G401 (cell line): Measurements from ENCODE around the gene PARK7. TPM values are rescaled to one million over a fixed set of nuclear protein-coding genes. Genes with fewer than 3 reads are reported as not detected.
A peak's percentile ranks its signal among the peaks of the same experiment; 100 is the strongest.
"Not testable (repeated sequence)": the region's sequence is repeated elsewhere in the genome, so short reads cannot be mapped to it uniquely, and the experiment has no call there.

ENCODE experiments used
- DNase-seq: peaks from one replicate; pipeline ENCODE4 v3.0.0-alpha.2; 2015; ENCODE audit warnings: low spot score
- in situ Hi-C: cut with HindIII; loops from 2 replicates; pipeline ENCODE4 v1.10.0; 2016; ENCODE audit warnings: low sequenced_read_pairs, mixed read lengths
- total RNA-seq: library from RNA; depleted of rRNA; stranded (reverse); fragments of >200 nt; shearing (Covaris generic); gene quantifications from 2 replicates; pipeline ENCODE4 v1.2.3, GENCODE V29; 2014

The PARK7 gene
- total RNA-seq, 1 experiment from 2014 or later = 487 TPM

DNA sequence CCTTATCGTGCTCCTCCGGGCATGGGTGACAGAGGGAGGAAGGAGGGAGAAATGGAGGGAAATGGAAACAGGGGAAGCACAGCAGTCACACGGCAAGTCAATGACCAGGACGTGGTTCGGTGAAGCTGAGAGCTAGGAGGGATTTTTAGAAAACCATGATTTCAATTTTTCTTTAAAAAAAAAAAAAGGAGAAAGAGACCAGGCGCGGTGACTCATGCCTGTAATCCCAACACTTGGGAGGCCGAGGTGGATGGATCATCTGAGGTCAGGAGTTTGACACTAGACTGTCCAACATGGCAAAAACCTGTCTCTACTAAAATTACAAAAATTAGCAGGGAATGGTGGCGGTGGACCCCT lies 20.1 kb upstream of the PARK7 start:
- no peak for DNase-seq
- in situ Hi-C loops = no loop called here

DNA sequence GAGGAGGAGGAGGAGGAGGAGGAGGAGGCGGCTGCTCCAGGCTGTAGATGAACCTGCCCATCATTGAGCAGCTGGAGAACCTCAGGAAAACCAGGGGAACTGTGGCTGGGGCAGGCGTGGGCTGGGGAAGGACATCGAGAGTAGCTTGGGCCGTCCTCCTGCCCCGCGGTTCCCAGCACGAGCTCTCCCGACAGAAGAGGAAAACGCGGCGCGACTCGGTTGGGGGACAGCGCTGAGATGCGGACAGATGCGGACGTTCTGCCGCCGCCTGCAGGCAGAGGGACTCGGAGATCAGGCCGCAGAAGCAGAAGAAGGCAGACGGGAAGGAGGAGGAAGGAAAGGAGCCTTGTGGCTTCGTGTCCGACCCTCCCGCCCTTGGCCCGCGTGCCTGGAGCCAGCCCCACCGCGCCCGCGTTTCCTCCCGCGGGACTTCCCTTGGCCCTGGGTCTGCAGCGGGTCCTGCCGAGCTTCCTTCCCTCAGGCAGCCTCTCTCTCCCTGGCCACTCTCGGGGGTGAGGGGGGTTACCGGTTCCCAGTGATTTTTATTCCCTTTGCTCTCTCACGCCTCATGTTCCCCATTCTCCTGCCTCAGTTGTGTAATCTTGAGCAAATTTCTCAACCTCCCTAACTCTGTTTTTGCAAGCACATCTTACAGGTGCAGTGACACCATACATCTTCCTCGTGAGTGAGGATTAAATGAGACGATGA lies 19.1 kb upstream of the PARK7 start:
- in situ Hi-C loops = no loop called here
- DNase-seq = peak; percentile 22

DNA sequence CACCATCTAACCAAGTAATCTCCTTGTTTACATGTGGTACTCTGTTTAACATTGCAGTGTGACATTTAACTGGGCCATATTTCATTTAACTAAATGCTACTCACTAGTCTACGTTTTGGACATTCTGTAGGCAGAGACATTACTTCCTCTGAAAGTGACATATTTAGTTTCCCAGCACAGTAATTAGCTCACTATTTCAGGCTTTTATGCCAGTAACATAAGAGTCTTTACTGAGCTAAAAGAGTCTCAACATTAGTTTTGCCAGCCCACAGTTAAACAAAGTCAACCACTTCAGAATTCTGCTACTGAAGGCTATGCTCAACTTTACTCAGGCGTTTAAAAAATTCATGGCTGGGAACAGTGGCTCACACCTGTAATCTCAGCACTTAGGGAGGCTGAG lies 18.3 kb upstream of the PARK7 start:
- in situ Hi-C loops = no loop called here

DNA sequence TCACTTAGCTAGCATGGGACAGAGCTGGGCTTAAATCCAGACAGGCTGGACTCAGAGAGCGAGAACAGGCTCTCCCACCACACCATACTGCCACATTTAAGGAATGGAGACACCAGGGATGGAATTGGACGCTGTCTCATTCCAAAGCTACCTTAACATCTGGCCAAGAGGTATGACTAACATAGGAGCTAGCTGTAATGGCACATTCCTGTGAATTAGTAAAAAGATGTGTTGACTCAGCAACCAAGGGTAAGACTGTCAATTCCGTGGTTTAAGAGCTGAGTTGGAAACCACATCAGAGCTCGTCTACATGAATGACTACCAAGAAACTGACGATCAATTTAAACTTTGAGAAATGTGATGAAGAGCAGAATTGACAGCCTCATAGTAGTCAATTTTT lies 12.6 kb upstream of the PARK7 start:
- DNase-seq = no peak
- in situ Hi-C loops = no loop called here

More for the DNA sequence above, 18.3 kb upstream of the PARK7 start:
- no peak for DNase-seq

DNA sequence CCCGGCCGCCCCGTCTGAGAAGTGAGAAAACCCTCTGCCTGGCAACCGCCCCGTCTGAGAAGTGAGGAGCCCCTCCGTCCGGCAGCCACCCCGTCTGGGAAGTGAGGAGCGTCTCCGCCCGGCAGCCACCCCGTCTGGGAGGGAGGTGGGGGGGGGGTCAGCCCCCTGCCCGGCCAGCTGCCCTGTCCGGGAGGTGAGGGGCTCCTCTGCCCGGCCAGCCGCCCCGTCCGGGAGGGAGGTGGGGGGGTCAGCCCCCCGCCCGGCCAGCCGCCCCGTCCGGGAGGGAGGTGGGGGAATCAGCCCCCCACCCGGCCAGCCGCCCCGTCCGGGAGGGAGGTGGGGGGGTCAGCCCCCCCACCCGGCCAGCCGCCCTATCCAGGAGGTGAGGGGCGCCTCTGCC lies 8.7 kb upstream of the PARK7 start:
- in situ Hi-C loops, DNase-seq: not testable (repeated sequence)

DNA sequence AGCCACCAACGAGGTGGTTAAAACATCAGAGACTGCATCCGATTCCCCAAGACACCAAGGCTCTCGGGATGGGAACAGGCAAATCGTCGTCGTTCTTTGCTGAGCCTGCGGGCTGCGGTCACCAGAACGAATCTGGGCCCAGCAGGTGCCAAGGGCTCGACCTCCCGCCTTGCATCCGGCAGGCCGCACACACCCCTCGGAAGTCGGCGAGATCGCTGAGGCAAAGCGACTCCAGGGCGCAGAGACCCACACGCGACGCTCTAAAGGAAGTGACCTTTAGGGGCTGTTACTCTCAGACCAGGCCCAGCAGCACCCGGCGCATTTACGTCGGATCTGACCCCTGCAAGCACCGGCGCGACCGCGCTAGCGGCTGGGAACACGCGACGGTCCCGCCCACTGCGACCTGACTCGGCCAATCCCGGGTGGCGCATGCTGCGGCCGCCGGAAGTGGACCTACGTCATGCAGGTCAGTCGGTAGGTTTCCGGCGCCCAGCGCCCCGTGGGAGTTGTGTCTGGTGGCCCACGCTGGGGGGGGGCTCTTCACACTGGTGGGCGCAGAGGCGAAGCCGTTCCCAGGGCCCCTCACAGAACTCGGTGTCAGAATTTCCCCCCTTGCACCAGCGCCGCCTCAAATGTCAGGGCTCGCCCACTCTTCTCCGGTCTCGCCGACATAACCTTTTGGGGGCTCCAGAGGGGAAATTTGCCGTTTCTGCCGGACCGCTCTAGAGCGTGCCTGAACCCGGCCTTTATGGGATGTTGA lies 7.5 kb upstream of the PARK7 start:
- peak; percentile 94 for DNase-seq
- in situ Hi-C loops = no loop called here

DNA sequence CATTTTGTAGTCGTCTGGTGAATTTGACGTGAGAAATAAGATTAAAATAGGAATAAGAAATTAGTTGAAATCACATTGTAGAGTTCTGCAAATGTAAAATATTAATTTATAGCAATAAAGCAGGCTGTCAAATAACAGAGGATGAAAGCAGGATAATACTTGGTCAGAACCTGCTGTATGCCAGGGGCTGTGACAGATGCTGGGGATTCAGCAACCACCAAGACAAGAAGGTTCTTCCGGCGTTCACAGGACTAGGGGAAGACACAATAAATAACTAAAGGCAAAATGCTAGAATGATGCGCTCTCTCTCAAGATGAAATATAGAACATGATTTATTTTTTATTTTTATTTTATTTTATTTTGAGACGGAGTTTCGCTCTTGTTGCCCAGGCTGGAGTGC lies 6.8 kb upstream of the PARK7 start:
- in situ Hi-C loops = no loop called here
- DNase-seq = no peak

DNA sequence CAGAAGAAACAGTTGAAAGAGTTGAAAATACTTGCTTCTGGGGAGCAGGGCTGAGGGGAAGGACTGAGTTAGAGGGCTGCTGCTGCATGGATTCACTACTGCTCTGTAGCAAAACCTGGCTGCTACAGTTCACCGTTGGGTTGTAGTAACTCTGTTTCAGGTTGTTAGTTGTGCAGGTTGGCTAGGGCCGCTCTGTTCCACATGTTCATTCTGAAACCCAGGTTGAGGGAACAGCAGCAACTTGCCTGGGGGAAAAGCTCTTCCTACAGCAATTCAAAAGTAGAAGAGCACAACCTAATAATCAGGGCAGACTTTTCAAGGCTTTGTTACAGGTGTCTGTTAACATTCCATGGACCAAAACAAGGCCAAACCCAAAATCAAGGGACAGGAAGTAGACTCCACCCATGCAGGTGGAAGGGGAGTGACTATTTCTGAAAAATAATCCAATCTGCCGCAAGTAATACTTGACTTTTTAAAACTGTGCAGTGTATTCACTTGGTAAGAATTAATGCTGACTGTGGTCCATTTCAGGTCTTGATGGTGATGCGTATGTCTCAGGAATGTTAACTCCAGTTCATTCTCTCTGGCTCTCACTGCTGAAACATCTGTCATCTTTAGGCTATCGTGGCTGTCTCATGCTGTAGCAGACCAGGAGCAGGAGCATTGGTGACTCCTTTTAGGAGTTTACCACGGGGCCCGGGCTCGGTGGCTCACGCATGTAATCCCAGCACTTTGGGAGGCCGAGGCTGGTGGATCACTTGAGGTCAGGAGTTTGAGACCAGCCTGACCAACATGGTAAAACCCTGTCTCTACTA lies 5.1 kb upstream of the PARK7 start:
- in situ Hi-C loops = no loop called here

DNA sequence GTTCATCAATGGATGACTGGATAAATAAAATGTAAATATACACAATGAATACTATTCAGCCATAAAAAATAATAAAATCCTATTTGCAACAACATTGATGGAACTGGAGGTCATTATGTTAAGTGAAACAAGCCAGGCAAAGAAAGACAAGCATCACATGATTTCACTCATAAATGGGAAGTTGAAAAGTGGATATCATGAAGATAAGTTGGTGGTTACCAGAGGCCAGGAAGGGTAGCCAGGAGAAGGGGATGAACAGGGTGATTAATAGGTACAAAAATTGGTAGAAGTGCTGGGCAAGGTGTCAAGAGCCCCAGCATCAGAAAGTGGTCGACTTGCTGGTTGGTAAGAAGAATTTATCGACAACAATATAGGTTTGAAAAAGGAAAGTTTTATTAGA lies 1.3 kb upstream of the PARK7 start:
- DNase-seq = no peak
- in situ Hi-C loops = no loop called here

More for the DNA sequence above, 5.1 kb upstream of the PARK7 start:
- DNase-seq = no peak

DNA sequence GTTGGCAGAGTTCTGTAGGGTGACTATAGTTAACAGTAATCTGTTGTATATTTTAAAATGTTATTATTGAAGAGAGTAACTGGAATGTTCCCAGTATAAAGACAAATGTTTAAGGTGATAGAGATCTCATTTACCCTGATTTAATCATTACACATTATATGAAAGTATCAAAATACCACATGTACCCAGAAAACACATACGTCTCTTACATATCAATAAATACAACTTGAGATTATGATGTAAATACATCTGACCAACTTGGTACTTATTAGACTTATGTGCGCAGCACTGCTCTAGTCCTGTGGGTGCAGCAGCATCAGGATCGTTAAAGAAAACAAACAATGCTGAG lies 670 bp upstream of the PARK7 start:
- in situ Hi-C loops = no loop called here
- no peak for DNase-seq

DNA sequence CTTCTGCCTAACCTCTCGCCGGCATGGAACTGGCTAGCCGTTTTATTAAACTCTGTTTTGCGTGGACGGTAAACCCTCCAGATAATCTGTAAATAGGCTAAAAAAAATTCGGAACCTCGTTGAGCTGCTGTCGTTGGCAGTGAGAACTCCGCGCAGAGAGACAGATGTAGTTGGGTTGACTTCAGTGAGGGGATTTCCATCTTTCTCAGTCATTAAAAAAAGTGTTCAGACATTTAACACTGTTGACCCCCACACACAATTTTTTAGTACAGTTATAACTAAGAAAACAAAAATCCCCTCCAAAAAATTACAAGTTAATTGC lies 464 bp downstream of the PARK7 start:
- in situ Hi-C loops = no loop called here
- DNase-seq = no peak

DNA sequence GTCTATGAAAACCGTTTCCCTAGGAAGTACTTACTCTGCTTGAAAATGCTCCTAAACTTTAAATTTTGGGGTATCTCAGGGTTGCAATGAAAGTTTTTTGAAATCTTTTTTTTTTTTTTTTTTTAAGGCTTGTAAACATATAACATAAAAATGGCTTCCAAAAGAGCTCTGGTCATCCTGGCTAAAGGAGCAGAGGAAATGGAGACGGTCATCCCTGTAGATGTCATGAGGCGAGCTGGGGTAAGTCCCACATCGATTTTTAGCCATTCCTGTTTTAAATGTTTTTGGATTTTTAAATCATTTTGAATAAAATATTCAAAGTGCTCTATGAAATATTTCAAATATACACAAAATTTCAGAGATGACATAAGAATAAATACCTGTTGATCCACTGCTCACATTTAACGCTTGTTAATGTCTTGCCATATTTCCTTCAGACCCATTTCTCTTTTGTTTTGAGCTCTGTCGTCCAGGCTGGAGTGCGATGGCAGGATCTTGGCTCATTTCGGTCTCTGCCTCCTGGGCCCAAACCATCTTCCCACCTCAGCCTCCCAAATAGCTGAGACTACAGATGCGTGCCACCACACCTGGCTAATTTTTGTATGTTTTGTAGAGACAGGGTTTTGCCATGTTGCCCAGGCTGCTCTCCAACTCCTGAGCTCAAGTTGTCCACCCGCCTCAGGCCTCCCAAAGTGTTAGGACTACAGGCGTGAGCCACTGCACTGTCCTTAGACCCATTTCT lies 1.3 kb downstream of the PARK7 start:
- in situ Hi-C loops = no loop called here
- no peak for DNase-seq

DNA sequence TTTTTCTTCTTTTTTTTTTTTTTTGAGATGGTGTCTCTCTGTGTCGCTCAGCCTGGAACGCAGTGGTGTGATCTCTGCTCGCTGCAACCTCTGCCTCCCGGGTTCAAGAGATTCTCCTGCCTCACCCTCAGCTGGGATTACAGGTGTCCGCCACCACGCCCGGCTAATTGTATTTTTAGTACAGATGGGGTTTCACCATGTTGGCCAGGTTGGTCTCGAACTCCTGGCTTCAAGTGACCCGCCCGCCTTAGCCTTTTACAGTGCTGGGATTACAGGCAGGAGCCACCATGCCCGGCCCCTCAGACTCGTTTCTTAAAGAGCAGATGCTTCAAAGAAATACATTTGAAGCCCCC lies 1.8 kb downstream of the PARK7 start:
- in situ Hi-C loops, DNase-seq: not testable (repeated sequence)

DNA sequence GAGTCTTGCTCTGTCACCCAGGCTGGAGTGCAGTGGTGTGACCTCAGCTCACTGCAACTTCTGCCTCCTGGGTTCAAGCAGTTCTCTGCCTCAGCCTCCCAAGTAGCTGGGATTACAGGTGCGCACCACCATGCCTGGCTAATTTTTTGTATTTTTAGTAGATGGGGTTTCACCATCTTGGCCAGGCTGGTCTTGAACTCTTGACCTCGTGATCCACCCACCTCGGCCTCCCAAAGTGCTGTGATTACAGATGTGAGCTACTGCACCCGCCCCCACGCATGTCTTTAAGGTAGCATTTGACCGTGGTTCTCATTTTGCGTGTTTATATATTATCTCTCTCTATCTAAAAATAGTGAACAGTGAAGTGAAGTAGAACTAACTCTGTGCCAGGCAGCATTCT lies 2.3 kb downstream of the PARK7 start:
- in situ Hi-C loops, DNase-seq: not testable (repeated sequence)

DNA sequence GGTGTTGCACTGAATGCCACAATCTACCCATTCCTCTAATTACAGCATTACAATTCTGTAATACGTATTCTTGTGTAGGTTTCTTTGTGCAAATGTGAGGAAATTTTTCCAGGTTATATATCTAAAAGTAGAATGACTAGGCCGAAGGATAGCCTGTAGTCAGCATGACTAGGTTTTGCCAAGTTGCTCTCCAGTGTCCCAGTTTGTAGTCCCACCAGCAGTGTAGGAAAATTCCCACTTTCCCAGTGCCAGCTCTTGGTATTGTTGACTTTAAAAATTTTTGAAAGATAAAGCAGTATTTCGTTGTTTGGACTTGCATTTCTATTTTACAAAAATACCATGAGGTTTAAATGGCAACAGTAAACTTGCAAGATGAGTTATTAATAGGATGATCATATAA lies 3.0 kb downstream of the PARK7 start:
- peak; percentile 60 for DNase-seq
- in situ Hi-C loops = no loop called here

DNA sequence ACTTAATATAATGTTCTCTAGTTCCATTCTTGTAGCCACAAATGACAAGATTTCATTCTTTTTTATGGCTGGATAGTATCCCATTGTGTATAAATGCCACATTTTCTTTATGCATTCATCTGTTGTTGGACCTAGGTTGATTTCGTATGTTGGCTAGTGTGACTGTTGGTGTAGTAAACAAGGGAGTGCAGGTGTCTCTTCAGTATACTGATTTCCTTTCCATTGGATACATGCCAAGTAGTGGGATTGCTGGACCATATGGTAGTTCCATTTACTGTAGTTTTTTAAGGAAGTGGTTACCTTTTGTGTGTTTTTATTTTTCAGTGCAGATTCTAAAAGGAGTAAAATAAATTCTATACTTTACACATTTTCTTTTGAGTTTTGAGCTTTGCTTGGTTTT lies 5.7 kb downstream of the PARK7 start:
- peak; percentile 87 for DNase-seq
- in situ Hi-C loops = no loop called here

DNA sequence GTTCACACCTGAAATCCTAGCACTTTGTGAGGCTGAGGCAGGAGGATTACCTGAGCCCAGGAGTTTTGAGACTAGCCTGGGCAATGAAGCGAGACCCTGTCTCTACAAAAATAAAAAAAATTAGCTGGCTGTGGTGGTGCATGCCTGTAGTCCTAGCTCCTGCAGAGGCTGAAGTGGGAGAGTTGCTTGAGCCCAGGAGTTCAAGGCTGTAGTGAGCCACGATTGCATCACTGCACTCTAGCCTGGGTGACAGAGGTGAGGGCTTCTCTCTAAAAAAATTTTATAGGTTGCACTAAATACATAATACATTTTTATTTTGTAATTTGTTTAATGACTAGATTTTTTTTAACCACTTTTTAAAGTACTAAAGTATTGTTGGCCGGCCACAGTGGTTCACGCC lies 6.1 kb downstream of the PARK7 start:
- DNase-seq = no peak
- in situ Hi-C loops = no loop called here

DNA sequence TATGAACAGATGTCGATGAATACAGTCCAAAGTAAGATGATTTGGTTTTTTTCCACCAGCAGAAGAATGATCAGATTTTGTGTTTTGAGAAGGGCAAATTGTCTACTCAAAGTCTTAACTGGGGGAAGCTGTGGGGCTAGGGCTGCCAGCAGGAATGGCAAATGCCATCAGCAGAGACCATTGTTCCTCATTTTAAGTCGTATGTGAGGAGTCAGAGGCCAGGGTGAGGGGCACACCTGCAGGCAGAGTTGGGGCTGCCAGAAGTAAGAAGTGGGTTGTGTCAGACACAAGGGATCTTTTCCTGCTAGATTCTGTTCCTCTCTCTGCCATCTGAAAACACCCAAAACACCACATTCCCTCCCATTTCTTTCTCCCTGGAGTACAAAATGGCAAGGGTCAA lies 8.7 kb downstream of the PARK7 start:
- in situ Hi-C loops = no loop called here

DNA sequence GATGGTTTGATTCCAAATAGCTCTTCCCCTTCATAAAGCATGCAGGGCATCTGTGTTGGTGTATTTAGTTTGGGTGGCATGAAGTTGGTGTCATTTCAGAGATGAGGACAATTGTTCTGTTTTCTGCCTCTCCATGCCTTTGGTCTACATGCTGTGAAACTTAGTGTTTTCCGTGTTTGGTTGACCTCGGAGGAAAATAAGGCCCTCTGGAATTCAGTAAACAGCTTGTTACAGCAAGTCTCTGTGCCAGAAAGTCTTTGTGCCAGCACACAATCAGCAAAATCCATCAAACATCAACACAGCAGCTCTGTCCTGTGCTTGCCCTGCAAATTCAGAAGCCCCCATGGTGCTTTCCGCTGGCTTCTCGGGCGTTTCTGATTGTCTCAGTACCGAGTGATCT lies 9.5 kb downstream of the PARK7 start:
- in situ Hi-C loops = no loop called here
- DNase-seq = no peak

More for the DNA sequence above, 8.7 kb downstream of the PARK7 start:
- no peak for DNase-seq

DNA sequence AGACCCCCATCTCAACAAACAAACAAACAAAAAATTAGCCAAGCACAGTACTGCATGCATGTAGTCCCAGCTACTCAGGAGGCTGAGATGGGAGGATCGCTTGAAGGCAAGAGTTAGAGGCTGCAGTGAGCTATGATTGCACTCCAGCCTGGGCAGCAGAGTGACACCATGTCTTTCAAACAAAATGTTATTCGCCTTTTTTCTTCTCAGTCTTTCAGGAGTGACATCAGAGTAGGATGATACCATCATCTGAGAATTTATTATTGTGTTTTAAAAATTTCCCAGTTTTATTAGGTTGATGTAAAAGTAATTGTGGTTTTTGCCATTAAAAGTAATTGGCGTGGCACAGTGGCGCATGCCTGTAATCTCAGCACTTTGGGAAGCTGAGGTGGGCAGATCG lies 10.8 kb downstream of the PARK7 start:
- DNase-seq = no peak
- in situ Hi-C loops = no loop called here
